ENCODE data around the gene CAMKK1. TPM values are rescaled to one million over a fixed set of nuclear protein-coding genes. Genes with fewer than 3 reads are reported as not detected.

Gene CAMKK1
- total and polyA plus RNA-seq, 7 donors: 0.91 to 2.3 (median 1.5) TPM

DNA sequence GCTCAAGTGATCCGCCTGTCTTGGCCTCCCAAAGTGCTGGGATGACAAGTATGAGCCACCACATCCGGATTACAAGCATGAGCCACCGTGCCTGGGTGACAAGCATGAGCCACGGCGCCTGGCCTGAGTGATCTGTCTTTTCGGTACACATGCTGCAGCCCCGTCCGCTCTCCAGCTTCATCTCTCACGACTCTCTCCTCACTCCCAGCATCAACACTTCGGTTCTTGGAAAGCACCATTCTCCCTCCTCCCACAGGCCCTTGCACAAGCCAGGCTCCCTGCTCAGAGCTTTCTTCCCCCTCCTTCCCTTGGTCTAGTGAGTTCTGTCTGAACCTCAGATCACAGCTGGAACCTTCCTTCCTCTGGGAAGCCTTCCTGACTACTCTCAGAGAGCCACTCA is 40.3 kb downstream of the CAMKK1 start:
- ATAC-seq: no peak
- intact Hi-C loops (cut with DNase I): no loop called here
- no peak overlapping the region for H3K27ac ChIP-seq

GRCh38 chr17:3851461-3852100 is 41.3 kb downstream of the CAMKK1 start:
- no peak overlapping the region for H3K4me3 ChIP-seq
- 71 to 75% (median 73%) methylated on average over 23 to 24 of the region's 24 CpGs for WGBS, 3 donors
- H3K27me3 ChIP-seq (ENCODE audit: insufficient read depth in 3 of 3, low read length in 2 of 3): peaks cover 0 to 5% (median 0%) of the 10 kb centered on the region in 3 donors
- TF ChIP-seq, protein P1, sequence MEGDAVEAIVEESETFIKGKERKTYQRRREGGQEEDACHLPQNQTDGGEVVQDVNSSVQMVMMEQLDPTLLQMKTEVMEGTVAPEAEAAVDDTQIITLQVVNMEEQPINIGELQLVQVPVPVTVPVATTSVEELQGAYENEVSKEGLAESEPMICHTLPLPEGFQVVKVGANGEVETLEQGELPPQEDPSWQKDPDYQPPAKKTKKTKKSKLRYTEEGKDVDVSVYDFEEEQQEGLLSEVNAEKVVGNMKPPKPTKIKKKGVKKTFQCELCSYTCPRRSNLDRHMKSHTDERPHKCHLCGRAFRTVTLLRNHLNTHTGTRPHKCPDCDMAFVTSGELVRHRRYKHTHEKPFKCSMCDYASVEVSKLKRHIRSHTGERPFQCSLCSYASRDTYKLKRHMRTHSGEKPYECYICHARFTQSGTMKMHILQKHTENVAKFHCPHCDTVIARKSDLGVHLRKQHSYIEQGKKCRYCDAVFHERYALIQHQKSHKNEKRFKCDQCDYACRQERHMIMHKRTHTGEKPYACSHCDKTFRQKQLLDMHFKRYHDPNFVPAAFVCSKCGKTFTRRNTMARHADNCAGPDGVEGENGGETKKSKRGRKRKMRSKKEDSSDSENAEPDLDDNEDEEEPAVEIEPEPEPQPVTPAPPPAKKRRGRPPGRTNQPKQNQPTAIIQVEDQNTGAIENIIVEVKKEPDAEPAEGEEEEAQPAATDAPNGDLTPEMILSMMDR (IDR thresholded peaks at IDR 0.05): no peak
- H3K4me1 ChIP-seq: no peaks in the 10 kb centered on the region
- intact Hi-C loops (cut with DNase I): no loop called here
- ATAC-seq (no peak), DNase-seq (no peak)
- H3K27ac ChIP-seq: no peak overlapping the region
- no peaks in the 10 kb centered on the region for H3K36me3 ChIP-seq (ENCODE audit: insufficient read depth in 1 of 2, low read depth in 1 of 2)
- no peaks in the 10 kb centered on the region for H3K9me3 ChIP-seq

More for the DNA sequence above, 40.3 kb downstream of the CAMKK1 start:
- TF ChIP-seq, protein P1 (IDR thresholded peaks at IDR 0.05): no peak
- Histone ChIP-seq H3K36me3 (ENCODE audit: insufficient read depth in 1 of 2, low read depth in 1 of 2) (no peaks in the 10 kb centered on the region), H3K9me3 (no peaks in the 10 kb centered on the region), H3K27me3 (ENCODE audit: insufficient read depth in 3 of 3, low read length in 2 of 3) (peaks cover 0 to 5% (median 0%) of the 10 kb centered on the region in 3 donors), H3K4me1 (no peaks in the 10 kb centered on the region), H3K4me3 (no peak overlapping the region)
- 76 to 87% (median 80%) methylated on average over 10 of the region's 10 CpGs for WGBS, 3 donors
- DNase-seq: no peak

GRCh38 chr17:3848229-3848835 is 44.5 kb downstream of the CAMKK1 start:
- intact Hi-C loops (cut with DNase I): no loop called here
- TF ChIP-seq, protein P1 (IDR thresholded peaks at IDR 0.05): no peak
- Histone ChIP-seq H3K4me3 (no peak overlapping the region), H3K27ac (no peak overlapping the region), H3K4me1 (peaks cover 13% of the 10 kb centered on the region), H3K36me3 (ENCODE audit: insufficient read depth in 1 of 2, low read depth in 1 of 2) (peaks cover 0 to 12% of the 10 kb centered on the region in 2 donors), H3K27me3 (ENCODE audit: insufficient read depth in 3 of 3, low read length in 2 of 3) (peaks cover 0 to 5% (median 0%) of the 10 kb centered on the region in 3 donors), H3K9me3 (no peaks in the 10 kb centered on the region)
- WGBS, 3 donors: 85 to 90% (median 86%) methylated on average over 9 of the region's 9 CpGs
- no peak for ATAC-seq
- no peak for DNase-seq

GRCh38 chr17:3847165-3847670 is 45.6 kb downstream of the CAMKK1 start:
- DNase-seq (no peak), ATAC-seq (no peak)
- 91 to 94% (median 93%) methylated on average over 9 of the region's 9 CpGs for WGBS, 3 donors
- peaks cover 13% of the 10 kb centered on the region for H3K4me1 ChIP-seq
- H3K27me3 ChIP-seq (ENCODE audit: insufficient read depth in 3 of 3, low read length in 2 of 3): peaks cover 0 to 5% (median 0%) of the 10 kb centered on the region in 3 donors
- no peaks in the 10 kb centered on the region for H3K9me3 ChIP-seq
- intact Hi-C loops (cut with DNase I): loop anchor here in 1 of 2 donors (2.0 kb wide), 1 partner anchor 110 kb away; no protein-coding TSS in a partner anchor
- peaks cover 0 to 23% of the 10 kb centered on the region in 2 donors for H3K36me3 ChIP-seq (ENCODE audit: insufficient read depth in 1 of 2, low read depth in 1 of 2)
- TF ChIP-seq, protein P1 (IDR thresholded peaks at IDR 0.05): no peak
- no peak overlapping the region for H3K4me3 ChIP-seq
- no peak overlapping the region for H3K27ac ChIP-seq
